Measurements from ENCODE around the gene NKD1.

NKD1 gene

GRCh38 chr16:50684823-50685461 lies 136.7 kb downstream of the NKD1 start:
- in situ Hi-C loops (cut with HindIII; ENCODE audit: low pct_ligation_motif_present, low sequenced_read_pairs), result no loop called here
- no peak overlapping the region for H3K27ac ChIP-seq
- H3K27me3 ChIP-seq (replicated peaks), result no peaks in the 10 kb centered on the region
- H3K4me3 ChIP-seq (ENCODE audit: low read depth, low read length), result no peak overlapping the region
- no peaks in the 10 kb centered on the region for H3K36me3 ChIP-seq (replicated peaks)
- TF ChIP-seq, protein P1, sequence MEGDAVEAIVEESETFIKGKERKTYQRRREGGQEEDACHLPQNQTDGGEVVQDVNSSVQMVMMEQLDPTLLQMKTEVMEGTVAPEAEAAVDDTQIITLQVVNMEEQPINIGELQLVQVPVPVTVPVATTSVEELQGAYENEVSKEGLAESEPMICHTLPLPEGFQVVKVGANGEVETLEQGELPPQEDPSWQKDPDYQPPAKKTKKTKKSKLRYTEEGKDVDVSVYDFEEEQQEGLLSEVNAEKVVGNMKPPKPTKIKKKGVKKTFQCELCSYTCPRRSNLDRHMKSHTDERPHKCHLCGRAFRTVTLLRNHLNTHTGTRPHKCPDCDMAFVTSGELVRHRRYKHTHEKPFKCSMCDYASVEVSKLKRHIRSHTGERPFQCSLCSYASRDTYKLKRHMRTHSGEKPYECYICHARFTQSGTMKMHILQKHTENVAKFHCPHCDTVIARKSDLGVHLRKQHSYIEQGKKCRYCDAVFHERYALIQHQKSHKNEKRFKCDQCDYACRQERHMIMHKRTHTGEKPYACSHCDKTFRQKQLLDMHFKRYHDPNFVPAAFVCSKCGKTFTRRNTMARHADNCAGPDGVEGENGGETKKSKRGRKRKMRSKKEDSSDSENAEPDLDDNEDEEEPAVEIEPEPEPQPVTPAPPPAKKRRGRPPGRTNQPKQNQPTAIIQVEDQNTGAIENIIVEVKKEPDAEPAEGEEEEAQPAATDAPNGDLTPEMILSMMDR (IDR thresholded peaks at IDR 0.05; ENCODE audit: low read depth, low read length, missing control alignments), result no peak
- no peak for DNase-seq

- Histone ChIP-seq H3K36me3 (replicated peaks) (no peaks in the 10 kb centered on the region), H3K27ac (no peak overlapping the region), H3K4me3 (ENCODE audit: low read depth, low read length) (no peak overlapping the region), H3K27me3 (replicated peaks) (no peaks in the 10 kb centered on the region)
- in situ Hi-C loops (cut with HindIII; ENCODE audit: low pct_ligation_motif_present, low sequenced_read_pairs), result no loop called here
- TF ChIP-seq, protein P1 (IDR thresholded peaks at IDR 0.05; ENCODE audit: low read depth, low read length, missing control alignments), result no peak
- no peak for DNase-seq
Measured at GRCh38 chr16:50685462-50686063, 137.4 kb downstream of the NKD1 start.

GRCh38 chr16:50688083-50688482 lies 139.9 kb downstream of the NKD1 start:
- Histone ChIP-seq H3K27ac (no peak overlapping the region), H3K27me3 (replicated peaks) (peaks cover under 1% of the 10 kb centered on the region), H3K36me3 (replicated peaks) (no peaks in the 10 kb centered on the region), H3K4me3 (ENCODE audit: low read depth, low read length) (no peak overlapping the region)
- no peak for DNase-seq
- TF ChIP-seq, protein P1 (IDR thresholded peaks at IDR 0.05; ENCODE audit: low read depth, low read length, missing control alignments), result no peak
- in situ Hi-C loops (cut with HindIII; ENCODE audit: low pct_ligation_motif_present, low sequenced_read_pairs), result no loop called here

DNA sequence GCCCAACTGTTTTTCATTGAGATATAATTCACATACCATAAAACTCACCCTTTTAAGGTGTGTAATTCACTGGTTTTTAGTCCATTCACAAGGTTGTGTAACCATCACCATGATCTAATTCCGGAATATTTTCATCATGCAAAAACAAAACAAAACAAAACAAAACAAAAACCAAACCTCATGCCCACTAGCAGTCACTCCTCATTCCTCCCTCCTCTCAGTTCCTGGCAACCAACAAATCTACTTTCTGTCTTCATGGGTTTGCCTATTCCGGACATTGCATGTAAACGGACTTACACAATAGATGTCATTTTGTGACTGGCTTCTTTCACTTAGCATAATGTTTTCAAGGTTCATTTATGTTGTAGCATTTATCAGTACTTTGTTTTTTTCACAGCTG lies 140.7 kb downstream of the NKD1 start:
- no peak for DNase-seq
- no peak overlapping the region for H3K27ac ChIP-seq
- no peak overlapping the region for H3K4me3 ChIP-seq (ENCODE audit: low read depth, low read length)
- TF ChIP-seq, protein P1 (IDR thresholded peaks at IDR 0.05; ENCODE audit: low read depth, low read length, missing control alignments), result no peak
- in situ Hi-C loops (cut with HindIII; ENCODE audit: low pct_ligation_motif_present, low sequenced_read_pairs), result no loop called here
- peaks cover 6% of the 10 kb centered on the region for H3K27me3 ChIP-seq (replicated peaks)
- H3K36me3 ChIP-seq (replicated peaks), result no peaks in the 10 kb centered on the region

- Histone ChIP-seq H3K27me3 (replicated peaks) (peaks cover 7% of the 10 kb centered on the region), H3K27ac (no peak overlapping the region), H3K4me3 (ENCODE audit: low read depth, low read length) (no peak overlapping the region), H3K36me3 (replicated peaks) (no peaks in the 10 kb centered on the region)
- in situ Hi-C loops (cut with HindIII; ENCODE audit: low pct_ligation_motif_present, low sequenced_read_pairs), result no loop called here
- no peak for DNase-seq
- TF ChIP-seq, protein P1 (IDR thresholded peaks at IDR 0.05; ENCODE audit: low read depth, low read length, missing control alignments), result no peak
Measured at GRCh38 chr16:50690177-50690576, 142.0 kb downstream of the NKD1 start.

DNA sequence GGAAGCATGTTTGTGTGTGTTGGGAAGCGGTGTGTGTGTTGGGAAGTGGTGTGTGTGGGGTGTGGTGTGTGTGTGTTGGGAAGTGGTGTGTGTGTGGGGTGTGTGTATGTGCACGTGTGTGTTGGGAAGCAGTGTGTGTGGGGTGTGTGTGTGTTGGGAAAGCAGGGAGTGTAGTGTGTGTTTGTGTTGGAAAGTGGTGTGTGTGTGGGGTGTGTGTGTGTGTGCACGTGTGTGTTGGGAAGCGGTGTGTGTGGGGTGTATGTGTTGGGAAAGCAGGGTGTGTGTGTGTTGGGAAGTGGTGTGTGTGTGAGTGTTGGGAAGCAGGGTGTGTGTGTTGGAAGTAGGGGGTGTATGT lies 144.4 kb downstream of the NKD1 start:
- H3K36me3 ChIP-seq (replicated peaks), result no peaks in the 10 kb centered on the region

More for the DNA sequence above, 144.4 kb downstream of the NKD1 start:
- no peak for DNase-seq
- TF ChIP-seq, protein P1 (IDR thresholded peaks at IDR 0.05; ENCODE audit: low read depth, low read length, missing control alignments), result no peak
- no peak overlapping the region for H3K27ac ChIP-seq
- in situ Hi-C loops (cut with HindIII; ENCODE audit: low pct_ligation_motif_present, low sequenced_read_pairs), result no loop called here
- no peak overlapping the region for H3K4me3 ChIP-seq (ENCODE audit: low read depth, low read length)
- peaks cover 7% of the 10 kb centered on the region for H3K27me3 ChIP-seq (replicated peaks)
